GM12878 (cell line): ENCODE results near the gene C1QTNF1. TPM values are rescaled to one million over a fixed set of nuclear protein-coding genes. Genes with fewer than 3 reads are reported as not detected.

ENCODE experiments used
- ATAC-seq: fragments of 200-7000 bp; cut with Tn5 transposase; 3 replicates; pipeline ENCODE4 v1.9.1; 2020; ENCODE audit warnings: mild to moderate bottlenecking, moderate library complexity
- BruUV-seq: library from RNA; stranded (reverse); fragments of 400-500 nt; replicated peaks from 2 replicates; lab custom pipeline; 2021; lab: Mats Ljungman, UMichigan
- CTCF ChIA-PET: fragments of 300-600 bp; sonication (Branson Sonifier 250); formaldehyde crosslinking; extraction: SDS; loops from one replicate; lab custom pipeline; 2021; ENCODE audit warnings: inconsistent platforms; lab: Yijun Ruan, JAX
- POLR2A ChIA-PET: fragments of 350-600 bp; formaldehyde crosslinking; extraction: SDS; loops from one replicate; lab custom pipeline; 2021; ENCODE audit warnings: inconsistent platforms; lab: Charles Lee
- RAD21 ChIA-PET: fragments of 300-600 bp; sonication (Branson Sonifier 250); formaldehyde crosslinking; loops from one replicate; lab custom pipeline; 2023; ENCODE audit warnings: antibody characterized with exemption; ENCODE audit not compliant: unreplicated experiment; lab: Charles Lee
- SMC1A ChIA-PET: fragments of 300-600 bp; sonication (Branson Sonifier 250); formaldehyde crosslinking; loops from one replicate; lab custom pipeline; 2023; ENCODE audit not compliant: unreplicated experiment, uncharacterized antibody; lab: Charles Lee
- DNase-seq: peaks from one replicate; pipeline ENCODE4 v3.0.0-alpha.2; 2011; ENCODE audit warnings: low read depth, low spot score
- FAIRE-seq: peaks from 3 replicates; lab custom pipeline; 2011; peaks lifted over from hg19 to GRCh38; lab: Jason Lieb, UNC
- H2AFZ ChIP-seq: 2 replicates; pipeline ENCODE4 v1.6.0; 2011; ENCODE audit warnings: low read depth, low read length, control low read depth; ENCODE audit not compliant: control insufficient read depth
- H3K27ac ChIP-seq: 2 replicates; pipeline ENCODE4 v1.5.1; 2011; ENCODE audit warnings: control low read depth; ENCODE audit not compliant: control insufficient read depth, insufficient read depth
- H3K27me3 ChIP-seq, 2 experiments: replicated peaks in 1 of 2; 2 replicates each; pipeline versions ENCODE4 v1.6.0 to v1.6.1; 2011; ENCODE audit warnings: low read length in 1 of 2; ENCODE audit not compliant: control insufficient read depth in 2 of 2, insufficient read depth in 2 of 2
- H3K36me3 ChIP-seq, 2 experiments: 2 replicates each; pipeline ENCODE4 v1.5.1; 2011; ENCODE audit warnings: low read length in 1 of 2; ENCODE audit not compliant: control insufficient read depth in 2 of 2, insufficient read depth in 2 of 2
- H3K4me1 ChIP-seq: 2 replicates; pipeline ENCODE4 v1.6.1; 2011; ENCODE audit warnings: mild to moderate bottlenecking, low read length, moderate library complexity, mixed read lengths; ENCODE audit not compliant: control insufficient read depth, insufficient read depth
- H3K4me2 ChIP-seq: 2 replicates; pipeline ENCODE4 v1.6.0; 2011; ENCODE audit warnings: control low read depth; ENCODE audit not compliant: control insufficient read depth, insufficient read depth
- H3K4me3 ChIP-seq: fragments of 200-600 bp; sonication (generic); 2 replicates; pipeline ENCODE4 v1.5.1; 2016
- H3K79me2 ChIP-seq: 2 replicates; pipeline ENCODE4 v1.6.0; 2011; ENCODE audit warnings: low read length; ENCODE audit not compliant: control insufficient read depth, insufficient read depth
- H3K9ac ChIP-seq: 2 replicates; pipeline ENCODE4 v1.8.0; 2011; ENCODE audit warnings: low read length, control low read depth, mixed read lengths; ENCODE audit not compliant: control insufficient read depth, insufficient read depth
- H3K9me3 ChIP-seq: replicated peaks from 3 replicates; pipeline ENCODE4 v1.5.1; 2011; ENCODE audit warnings: mild to moderate bottlenecking, low read length; ENCODE audit not compliant: control insufficient read depth, insufficient read depth
- H4K20me1 ChIP-seq: 2 replicates; pipeline ENCODE4 v1.6.0; 2011; ENCODE audit not compliant: control insufficient read depth, insufficient read depth
- ATF7 ChIP-seq: fragments of 450-650 bp; IDR thresholded peaks from 2 replicates; pipeline ENCODE4 v1.6.1; 2016; ENCODE audit warnings: low read depth, mild to moderate bottlenecking
- CEBPZ ChIP-seq: fragments of 150-350 bp; IDR thresholded peaks from 2 replicates; pipeline ENCODE4 v1.6.1; 2016; ENCODE audit warnings: low read depth, low read length
- CREB1 ChIP-seq: IDR thresholded peaks from 2 replicates; pipeline ENCODE4 v1.6.1; 2012; ENCODE audit warnings: low read depth, mild to moderate bottlenecking, inconsistent platforms
- ETV6 ChIP-seq, 2 experiments: fragments of 450-650 bp in 1 of 2; IDR thresholded peaks in 1 of 2; conservative IDR thresholded peaks in 1 of 2; 2 replicates each; pipeline ENCODE4 v1.6.1; 2014; ENCODE audit warnings: antibody characterized with exemption in 1 of 2, borderline replicate concordance in 1 of 2, low read depth in 1 of 2, mild to moderate bottlenecking in 1 of 2, moderate library complexity in 1 of 2
- GABPA ChIP-seq: IDR thresholded peaks from 2 replicates; pipeline ENCODE4 v1.6.1; 2014; ENCODE audit warnings: antibody characterized with exemption, low read depth, mild to moderate bottlenecking, inconsistent platforms
- IRF4 ChIP-seq: IDR thresholded peaks from 2 replicates; pipeline ENCODE4 v1.6.1; 2011; ENCODE audit warnings: low read depth, low read length
- MYB ChIP-seq: fragments of 150-350 bp; IDR thresholded peaks from 2 replicates; pipeline ENCODE4 v1.6.1; 2014; ENCODE audit warnings: mild to moderate bottlenecking, low read depth, low read length, borderline replicate concordance
- NKRF ChIP-seq: fragments of 450-650 bp; conservative IDR thresholded peaks from 2 replicates; pipeline ENCODE4 v1.6.1; 2017; ENCODE audit warnings: mild to moderate bottlenecking, moderate library complexity
- PML ChIP-seq: IDR thresholded peaks from 2 replicates; pipeline ENCODE4 v1.6.1; 2012; ENCODE audit warnings: low read length, inconsistent platforms
- RUNX3 ChIP-seq: IDR thresholded peaks from 2 replicates; pipeline ENCODE4 v1.6.1; 2012; ENCODE audit warnings: low read length, inconsistent platforms
- SP1 ChIP-seq: IDR thresholded peaks from one replicate; pipeline ENCODE4 v1.6.1; 2011; ENCODE audit warnings: low read depth, low read length
- SREBF1 ChIP-seq: IDR thresholded peaks from 2 replicates; pipeline ENCODE4 v1.6.1; 2012; ENCODE audit warnings: mild to moderate bottlenecking, low read length
- ZNF24 ChIP-seq: fragments of 450-650 bp; IDR thresholded peaks from 2 replicates; pipeline ENCODE4 v1.6.1; 2017; ENCODE audit warnings: antibody characterized with exemption, mild to moderate bottlenecking
- ZZZ3 ChIP-seq: IDR thresholded peaks from 2 replicates; pipeline ENCODE4 v1.6.1; 2011; ENCODE audit warnings: low read depth; ENCODE audit not compliant: control insufficient read depth, insufficient read length
- WGBS: methylation state at CpG from one replicate; pipeline ENCODE4 v1.1.6; 2016; ENCODE audit warnings: low lambda C conversion rate; ENCODE audit not compliant: insufficient replicate concordance, insufficient coverage; ENCODE audit errors: missing lambda C conversion rate; 5-methylcytosine and 5-hydroxymethylcytosine counted together
- in situ Hi-C: fragments of 300-500 bp; cut with MboI; formaldehyde crosslinking; loops from 9 replicates; pipeline ENCODE4 v1.14.3; 2018; ENCODE audit warnings: mixed read lengths
- intact Hi-C: fragments of 100-400 bp; cut with micrococcal nuclease; formaldehyde crosslinking; loops from one replicate; pipeline ENCODE4 v1.14.2; 2022; ENCODE audit not compliant: unreplicated experiment
- polyA plus RNA-seq, 11 experiments: library from polyadenylated mRNA; depleted of rRNA in 4 of 11; unstranded in 6 of 11; stranded (reverse) in 5 of 11; fragments of >200 nt; fragmentation: Nextera tagmentation in 4 of 11; fragmentation: Illumina TruSeq in 1 of 11; extraction: Ambion mirVana in 4 of 11; extraction: Trizol in 1 of 11; gene quantifications; 1 replicate in 1 of 11; 2 replicates in 10 of 11; pipeline versions ENCODE4 v1.2.1 to v1.2.3, GENCODE V29; 2011 to 2016; ENCODE audit warnings: inconsistent platforms in 2 of 11, missing spikeins in 2 of 11, low read depth in 1 of 11
- total RNA-seq, 4 experiments: library from RNA; depleted of rRNA in 3 of 4; stranded (reverse); fragments of >200 nt in 3 of 4; fragmentation: Illumina TruSeq in 1 of 4; extraction: Trizol in 1 of 4; gene quantifications; 2 replicates each; pipeline versions ENCODE4 v1.2.1 to v1.2.3, GENCODE V29; 2013 to 2021
- TF ChIP-seq, protein P1 (sequence below): fragments of 150-350 bp; IDR thresholded peaks from 2 replicates; pipeline ENCODE4 v1.6.1; 2014; ENCODE audit warnings: mild to moderate bottlenecking, low read depth, low read length
- TF ChIP-seq, protein P2 (sequence below): IDR thresholded peaks from 2 replicates; pipeline ENCODE4 v1.6.1; 2011; ENCODE audit warnings: borderline replicate concordance, low read depth, mild to moderate bottlenecking, moderate library complexity, mixed read lengths, low read length; ENCODE audit not compliant: insufficient read depth; ENCODE audit errors: extremely low read length

C1QTNF1 gene
- total and polyA plus RNA-seq, 10 of the 15 experiments (the other 5 are each of a cell fraction or from before 2014, with no cell fraction given) = 0.05 to 1.1 (median 0.15) TPM; not detected in 4

- ChIA-PET SMC1A (interaction anchor here (3.3 kb wide), 1 partner anchor 13 kb away, joined by 10 read pairs; no protein-coding TSS in a partner anchor), CTCF (interaction anchor here (0.6 kb wide), 1 partner anchor 685 kb away, joined by 3 read pairs; no protein-coding TSS in a partner anchor), POLR2A (no interaction called here), RAD21 (no interaction called here)
- H4K20me1 ChIP-seq = no peaks in the 10 kb centered on the region; the same call in 1 of the 2 replicates
- WGBS = 82% methylated on average over 8 of the region's 8 CpGs
- BruUV-seq = no TSS peak
- peaks cover 10% of the 10 kb centered on the region for H3K4me1 ChIP-seq
- no peak overlapping the region for H3K9ac ChIP-seq
- ATAC-seq (no peak; the same call in 2 of the 3 replicates), FAIRE-seq (no peak), DNase-seq (no peak)
- H3K4me2 ChIP-seq = peak overlapping the region; percentile 22; the same call in 1 of the 2 replicates
- in situ Hi-C loops (no loop called here), intact Hi-C loops (no loop called here)
- H3K79me2 ChIP-seq = no peaks in the 10 kb centered on the region
- no peaks in the 10 kb centered on the region for H3K9me3 ChIP-seq
- H3K36me3 ChIP-seq = no peaks in the 10 kb centered on the region
- H3K27me3 ChIP-seq = no peaks in the 10 kb centered on the region
- no peak overlapping the region for H3K4me3 ChIP-seq
- no peak overlapping the region for H3K27ac ChIP-seq
- H2AFZ ChIP-seq = no peak overlapping the region
- no peak for TF ChIP-seq MYB
- TF ChIP-seq GABPA = no peak
- no peak for TF ChIP-seq ZZZ3
- TF ChIP-seq ETV6 (conservative IDR thresholded peaks at IDR 0.05 in 1 of 2, IDR thresholded peaks at IDR 0.05 in 1 of 2; ENCODE audit: borderline replicate concordance in 1 of 2, low read depth in 1 of 2) = no peak
- TF ChIP-seq RUNX3 = no peak
- no peak for TF ChIP-seq ZNF24
- TF ChIP-seq, protein P1, sequence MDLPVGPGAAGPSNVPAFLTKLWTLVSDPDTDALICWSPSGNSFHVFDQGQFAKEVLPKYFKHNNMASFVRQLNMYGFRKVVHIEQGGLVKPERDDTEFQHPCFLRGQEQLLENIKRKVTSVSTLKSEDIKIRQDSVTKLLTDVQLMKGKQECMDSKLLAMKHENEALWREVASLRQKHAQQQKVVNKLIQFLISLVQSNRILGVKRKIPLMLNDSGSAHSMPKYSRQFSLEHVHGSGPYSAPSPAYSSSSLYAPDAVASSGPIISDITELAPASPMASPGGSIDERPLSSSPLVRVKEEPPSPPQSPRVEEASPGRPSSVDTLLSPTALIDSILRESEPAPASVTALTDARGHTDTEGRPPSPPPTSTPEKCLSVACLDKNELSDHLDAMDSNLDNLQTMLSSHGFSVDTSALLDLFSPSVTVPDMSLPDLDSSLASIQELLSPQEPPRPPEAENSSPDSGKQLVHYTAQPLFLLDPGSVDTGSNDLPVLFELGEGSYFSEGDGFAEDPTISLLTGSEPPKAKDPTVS = no peak
- TF ChIP-seq SP1 = no peak
- no peak for TF ChIP-seq NKRF
- TF ChIP-seq, protein P2, sequence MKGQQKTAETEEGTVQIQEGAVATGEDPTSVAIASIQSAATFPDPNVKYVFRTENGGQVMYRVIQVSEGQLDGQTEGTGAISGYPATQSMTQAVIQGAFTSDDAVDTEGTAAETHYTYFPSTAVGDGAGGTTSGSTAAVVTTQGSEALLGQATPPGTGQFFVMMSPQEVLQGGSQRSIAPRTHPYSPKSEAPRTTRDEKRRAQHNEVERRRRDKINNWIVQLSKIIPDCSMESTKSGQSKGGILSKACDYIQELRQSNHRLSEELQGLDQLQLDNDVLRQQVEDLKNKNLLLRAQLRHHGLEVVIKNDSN = no peak
- no peak for TF ChIP-seq IRF4
- TF ChIP-seq ATF7 = no peak
- no peak for TF ChIP-seq SREBF1
- TF ChIP-seq PML = no peak
- TF ChIP-seq CEBPZ = no peak
- TF ChIP-seq CREB1 = no peak
These were observed 15.2 kb downstream of the C1QTNF1 start for GRCh38 chr17:79039171-79039570.
